ENCODE results near the gene PGAP6.
"Not testable (repeated sequence)": the region's sequence is repeated elsewhere in the genome, so short reads cannot be mapped to it uniquely, and the experiment has no call there.

- TF ChIP-seq CTCF (conservative IDR thresholded peaks at IDR 0.05; ENCODE audit: low read depth, low read length); CEBPB (IDR thresholded peaks at IDR 0.05; ENCODE audit: low read depth, low read length); MXI1 (IDR thresholded peaks at IDR 0.05; ENCODE audit: borderline replicate concordance, low read depth, low read length); RFX5 (IDR thresholded peaks at IDR 0.05; ENCODE audit: low read depth, low read length); POLR2A (IDR thresholded peaks at IDR 0.05; ENCODE audit: low read depth, low read length); RAD21 (IDR thresholded peaks at IDR 0.05; ENCODE audit: low read length); MAZ (IDR thresholded peaks at IDR 0.05; ENCODE audit: borderline replicate concordance, low read depth, low read length); FOS (IDR thresholded peaks at IDR 0.05; ENCODE audit: low read depth, low read length); CHD1 (IDR thresholded peaks at IDR 0.05; ENCODE audit: low read depth, low read length); RCOR1 (IDR thresholded peaks at IDR 0.05; ENCODE audit: insufficient replicate concordance, low read length); SMC3 (IDR thresholded peaks at IDR 0.05; ENCODE audit: low read depth, low read length); BHLHE40 (IDR thresholded peaks at IDR 0.05; ENCODE audit: low read depth, low read length): not testable (repeated sequence)
- TF ChIP-seq, protein P1, sequence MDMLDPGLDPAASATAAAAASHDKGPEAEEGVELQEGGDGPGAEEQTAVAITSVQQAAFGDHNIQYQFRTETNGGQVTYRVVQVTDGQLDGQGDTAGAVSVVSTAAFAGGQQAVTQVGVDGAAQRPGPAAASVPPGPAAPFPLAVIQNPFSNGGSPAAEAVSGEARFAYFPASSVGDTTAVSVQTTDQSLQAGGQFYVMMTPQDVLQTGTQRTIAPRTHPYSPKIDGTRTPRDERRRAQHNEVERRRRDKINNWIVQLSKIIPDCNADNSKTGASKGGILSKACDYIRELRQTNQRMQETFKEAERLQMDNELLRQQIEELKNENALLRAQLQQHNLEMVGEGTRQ (IDR thresholded peaks at IDR 0.05; ENCODE audit: low read depth, low read length) = not testable (repeated sequence)
Observed at GRCh38 chr16:422179-422578, 40.4 kb upstream of the PGAP6 start.
